Esophagus muscularis mucosa (tissue), 4 donors: Measurements from ENCODE around the gene PCLAF.
"Not testable (repeated sequence)": the region's sequence is repeated elsewhere in the genome, so short reads cannot be mapped to it uniquely, and the experiment has no call there.

Experiments
- EP300 ChIP-seq: sonication (generic); formaldehyde crosslinking; IDR thresholded peaks from one replicate; pipeline ENCODE4 v1.6.1; 2017; ENCODE audit warnings: antibody characterized with exemption
- POLR2A ChIP-seq: fragments of 450-650 bp; IDR thresholded peaks from one replicate; pipeline ENCODE4 v1.6.1; 2017; ENCODE audit warnings: antibody characterized with exemption, moderate library complexity, mild to moderate bottlenecking, low read depth
- POLR2AphosphoS5 ChIP-seq, 2 donors: sonication (generic); formaldehyde crosslinking; IDR thresholded peaks; one replicate each; pipeline ENCODE4 v1.6.1; 2017; ENCODE audit warnings: antibody characterized with exemption in 2 of 2
- TF ChIP-seq, protein P1 (sequence below), 3 experiments: fragments of 200-600 bp in 2 of 3; fragments of 450-650 bp in 1 of 3; sonication (generic) in 2 of 3; IDR thresholded peaks; one replicate each; pipeline ENCODE4 v1.5.1; 2017 to 2019; ENCODE audit warnings: antibody characterized with exemption in 3 of 3, mild to moderate bottlenecking in 2 of 3, moderate library complexity in 1 of 3

DNA sequence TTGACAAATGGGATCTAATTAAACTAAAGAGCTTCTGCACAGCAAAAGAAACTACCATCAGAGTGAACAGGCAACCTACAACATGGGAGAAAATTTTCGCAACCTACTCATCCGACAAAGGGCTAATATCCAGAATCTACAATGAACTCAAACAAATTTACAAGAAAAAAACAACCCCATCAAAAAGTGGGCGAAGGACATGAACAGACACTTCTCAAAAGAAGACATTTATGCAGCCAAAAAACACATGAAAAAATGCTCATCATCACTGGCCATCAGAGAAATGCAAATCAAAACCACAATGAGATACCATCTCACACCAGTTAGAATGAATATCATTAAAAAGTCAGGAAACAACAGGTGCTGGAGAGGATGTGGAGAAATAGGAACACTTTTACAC, 49.6 kb downstream of the PCLAF start:
- TF ChIP-seq, protein P1, sequence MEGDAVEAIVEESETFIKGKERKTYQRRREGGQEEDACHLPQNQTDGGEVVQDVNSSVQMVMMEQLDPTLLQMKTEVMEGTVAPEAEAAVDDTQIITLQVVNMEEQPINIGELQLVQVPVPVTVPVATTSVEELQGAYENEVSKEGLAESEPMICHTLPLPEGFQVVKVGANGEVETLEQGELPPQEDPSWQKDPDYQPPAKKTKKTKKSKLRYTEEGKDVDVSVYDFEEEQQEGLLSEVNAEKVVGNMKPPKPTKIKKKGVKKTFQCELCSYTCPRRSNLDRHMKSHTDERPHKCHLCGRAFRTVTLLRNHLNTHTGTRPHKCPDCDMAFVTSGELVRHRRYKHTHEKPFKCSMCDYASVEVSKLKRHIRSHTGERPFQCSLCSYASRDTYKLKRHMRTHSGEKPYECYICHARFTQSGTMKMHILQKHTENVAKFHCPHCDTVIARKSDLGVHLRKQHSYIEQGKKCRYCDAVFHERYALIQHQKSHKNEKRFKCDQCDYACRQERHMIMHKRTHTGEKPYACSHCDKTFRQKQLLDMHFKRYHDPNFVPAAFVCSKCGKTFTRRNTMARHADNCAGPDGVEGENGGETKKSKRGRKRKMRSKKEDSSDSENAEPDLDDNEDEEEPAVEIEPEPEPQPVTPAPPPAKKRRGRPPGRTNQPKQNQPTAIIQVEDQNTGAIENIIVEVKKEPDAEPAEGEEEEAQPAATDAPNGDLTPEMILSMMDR (IDR thresholded peaks at IDR 0.05) = not testable (repeated sequence)
- TF ChIP-seq POLR2AphosphoS5 (IDR thresholded peaks at IDR 0.05); POLR2A; EP300: not testable (repeated sequence)
